Measurements from ENCODE around the gene NFAM1.

GRCh38 chr22:42371501-42371900 is 60.7 kb downstream of the NFAM1 start:
- TF ChIP-seq POLR2A (IDR thresholded peaks at IDR 0.05) (no peak), CTCF (IDR thresholded peaks at IDR 0.05) (no peak)
